ENCODE results near the gene PLXNA2.

PLXNA2 gene

DNA sequence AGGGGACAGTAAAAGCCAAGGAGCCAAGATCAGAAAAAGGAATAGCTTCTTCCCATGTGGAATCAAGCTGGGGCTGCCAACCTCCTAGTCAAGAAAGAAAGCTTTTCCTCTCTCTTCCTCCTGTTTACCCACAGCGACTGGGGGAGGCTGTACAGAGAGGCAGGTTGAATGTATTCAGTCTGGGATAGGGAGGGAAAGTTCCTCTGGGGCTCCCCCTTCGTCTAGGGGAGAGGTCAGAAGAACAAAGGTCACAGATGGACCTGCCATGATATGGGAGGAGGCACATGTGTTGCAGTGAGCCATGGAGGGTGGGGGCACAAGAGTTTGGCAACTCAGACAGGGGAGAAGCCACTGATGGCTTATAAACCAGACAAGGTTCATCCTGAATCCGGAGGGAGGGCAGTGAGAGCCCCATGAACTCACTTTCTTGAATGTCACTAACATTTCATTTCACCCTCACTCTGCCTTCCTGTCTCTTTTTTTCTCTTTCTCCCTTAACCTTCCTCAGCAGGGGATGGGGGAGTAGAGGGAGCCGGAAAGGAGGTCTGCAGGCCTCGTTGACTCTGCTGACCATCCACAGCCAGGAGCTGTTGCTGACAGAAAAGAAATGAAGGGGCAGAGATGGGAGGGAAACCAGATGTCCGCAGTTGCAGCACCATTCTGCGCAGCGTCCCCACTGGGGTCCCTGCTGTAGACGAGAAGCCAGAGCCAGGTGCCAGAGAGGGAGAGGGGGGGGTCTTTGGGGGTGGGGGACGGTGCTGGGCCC lies 61.1 kb downstream of the PLXNA2 start:
- Mint-ChIP-seq H3K27me3 (peaks cover 16% of the 10 kb centered on the region), H3K4me3 (no peak overlapping the region), H3K27ac (no peak overlapping the region), H3K9me3 (no peaks in the 10 kb centered on the region), H3K4me1 (ENCODE audit: low read depth) (no peaks in the 10 kb centered on the region), H3K36me3 (ENCODE audit: low read depth) (no peaks in the 10 kb centered on the region)
- no peak for DNase-seq

DNA sequence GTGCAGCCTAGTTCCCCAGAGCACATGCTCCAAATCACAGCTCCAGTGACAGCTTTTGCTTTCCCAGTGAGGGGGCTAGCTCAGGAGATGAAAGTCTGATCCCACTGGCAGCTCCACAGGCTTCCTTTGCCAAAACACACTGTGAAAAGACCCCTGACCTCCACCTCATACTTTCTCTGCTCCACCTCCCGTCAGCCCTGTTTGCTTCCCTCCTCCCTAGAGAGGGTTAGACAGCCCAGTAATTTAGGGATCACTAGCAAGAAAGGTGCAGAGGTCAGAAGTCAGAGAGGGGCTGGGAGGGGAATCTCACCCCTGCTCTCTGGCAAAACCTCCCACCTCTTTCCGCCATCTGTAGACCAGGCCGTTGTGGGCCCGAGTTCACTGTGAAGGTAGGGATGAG lies 62.8 kb downstream of the PLXNA2 start:
- Mint-ChIP-seq H3K4me1 (ENCODE audit: low read depth) (no peaks in the 10 kb centered on the region), H3K9me3 (no peaks in the 10 kb centered on the region), H3K27me3 (peaks cover 15% of the 10 kb centered on the region), H3K4me3 (no peak overlapping the region), H3K36me3 (ENCODE audit: low read depth) (no peaks in the 10 kb centered on the region), H3K27ac (no peak overlapping the region)
- no peak for DNase-seq

DNA sequence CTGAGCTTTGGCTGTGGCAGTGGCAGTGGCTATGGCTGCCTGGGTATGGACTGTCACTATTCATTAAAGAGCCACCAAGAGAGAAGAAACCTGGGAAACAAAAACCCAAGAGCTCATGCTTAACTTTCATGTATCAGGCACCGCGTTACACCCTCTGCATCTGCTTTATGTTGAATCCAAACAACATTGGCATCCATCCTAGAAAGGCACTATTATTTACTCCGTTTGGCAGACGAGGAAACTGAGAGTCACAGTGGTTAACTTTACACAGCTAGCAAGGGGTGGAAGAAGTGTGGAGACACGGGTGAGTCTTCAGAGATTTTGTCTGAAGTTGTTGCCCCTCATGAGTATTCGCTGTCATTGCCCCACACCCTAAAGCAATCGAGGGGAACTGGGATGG lies 63.8 kb downstream of the PLXNA2 start:
- H3K4me3 Mint-ChIP-seq = no peak overlapping the region
- peaks cover 7% of the 10 kb centered on the region for H3K27me3 Mint-ChIP-seq
- H3K36me3 Mint-ChIP-seq (ENCODE audit: low read depth) = no peaks in the 10 kb centered on the region
- H3K4me1 Mint-ChIP-seq (ENCODE audit: low read depth) = no peaks in the 10 kb centered on the region
- DNase-seq = no peak
- H3K9me3 Mint-ChIP-seq = no peaks in the 10 kb centered on the region
- H3K27ac Mint-ChIP-seq = no peak overlapping the region

DNA sequence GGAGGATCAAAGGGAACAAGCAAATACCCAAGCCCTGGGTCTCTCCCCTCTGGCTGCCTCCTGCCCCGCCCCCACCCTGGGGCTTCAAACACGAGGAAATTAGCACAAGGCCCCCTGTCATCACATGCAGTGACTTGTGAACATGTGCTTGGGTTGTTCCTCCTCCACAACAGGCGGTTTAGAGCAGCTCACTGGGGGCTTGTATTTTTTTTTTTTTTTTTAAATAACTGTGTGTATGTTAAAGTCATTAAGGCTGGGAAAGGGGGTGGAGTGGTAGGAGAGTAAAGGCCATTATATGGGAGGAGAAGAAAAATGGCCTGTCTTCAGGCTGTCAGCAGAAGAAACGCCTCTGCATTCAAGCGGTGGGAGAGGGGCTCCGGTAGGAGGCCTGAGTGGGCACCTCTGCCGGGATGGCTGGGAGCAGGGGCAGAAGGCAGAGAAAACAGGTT lies 64.2 kb downstream of the PLXNA2 start:
- Mint-ChIP-seq H3K36me3 (ENCODE audit: low read depth) (no peaks in the 10 kb centered on the region), H3K4me1 (ENCODE audit: low read depth) (no peaks in the 10 kb centered on the region), H3K4me3 (no peak overlapping the region), H3K9me3 (no peaks in the 10 kb centered on the region), H3K27me3 (peaks cover 7% of the 10 kb centered on the region), H3K27ac (no peak overlapping the region)
- DNase-seq = no peak

DNA sequence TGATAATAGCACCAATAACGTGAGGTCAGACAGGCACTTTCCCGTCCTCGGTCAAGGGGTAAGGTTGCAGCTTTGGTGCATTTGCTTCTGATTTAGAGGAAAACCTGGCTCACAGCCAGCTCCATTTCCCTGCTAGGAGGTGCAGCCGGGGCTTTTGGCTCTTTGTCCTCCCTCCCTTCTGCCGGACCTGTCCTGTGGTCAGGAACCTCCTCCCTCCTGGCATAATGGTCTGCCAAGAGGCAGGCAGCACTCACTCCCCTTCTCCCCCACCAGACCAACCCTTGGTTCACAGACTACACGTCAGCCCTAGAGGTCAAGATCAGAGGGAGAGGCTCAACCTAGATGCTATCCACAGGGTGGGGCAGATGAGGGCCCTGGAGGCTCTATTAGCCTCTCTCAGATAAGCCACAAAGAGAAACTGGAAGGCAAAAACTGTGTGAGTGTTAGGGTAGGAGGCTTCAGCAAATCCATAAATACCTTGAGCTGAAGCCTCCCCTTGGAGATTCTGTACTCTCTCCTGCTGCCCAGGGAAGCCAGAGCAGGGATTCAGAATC lies 64.8 kb downstream of the PLXNA2 start:
- DNase-seq = no peak
- H3K36me3 Mint-ChIP-seq (ENCODE audit: low read depth) = no peaks in the 10 kb centered on the region
- peaks cover 7% of the 10 kb centered on the region for H3K27me3 Mint-ChIP-seq
- no peak overlapping the region for H3K27ac Mint-ChIP-seq
- no peaks in the 10 kb centered on the region for H3K9me3 Mint-ChIP-seq
- H3K4me1 Mint-ChIP-seq (ENCODE audit: low read depth) = no peaks in the 10 kb centered on the region
- H3K4me3 Mint-ChIP-seq = no peak overlapping the region

DNA sequence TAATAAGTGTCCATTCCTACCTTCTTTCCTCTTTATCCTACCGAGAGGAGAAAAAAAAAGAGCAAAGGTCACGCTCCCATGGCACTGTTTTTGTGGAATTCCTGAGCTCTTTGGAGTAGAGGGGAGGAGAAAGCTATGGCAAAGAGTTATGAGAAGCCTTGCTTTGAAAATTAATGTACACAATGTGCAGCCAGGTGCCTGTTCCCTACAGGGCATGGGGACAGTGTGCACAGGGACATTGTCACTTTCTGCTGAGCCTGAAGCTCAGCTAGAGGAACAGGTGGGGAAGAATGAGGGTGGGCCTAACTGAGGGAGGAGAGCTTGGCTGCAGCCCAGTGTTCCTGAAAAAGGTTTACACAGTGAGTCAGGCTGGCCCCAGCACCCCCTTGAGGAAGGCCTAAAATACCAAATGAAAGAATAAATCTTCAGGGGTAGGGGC lies 66.1 kb downstream of the PLXNA2 start:
- no peaks in the 10 kb centered on the region for H3K9me3 Mint-ChIP-seq
- H3K27ac Mint-ChIP-seq = no peak overlapping the region
- no peak for DNase-seq
- H3K4me3 Mint-ChIP-seq = no peak overlapping the region
- no peaks in the 10 kb centered on the region for H3K4me1 Mint-ChIP-seq (ENCODE audit: low read depth)
- H3K36me3 Mint-ChIP-seq (ENCODE audit: low read depth) = no peaks in the 10 kb centered on the region
- H3K27me3 Mint-ChIP-seq = peaks cover 7% of the 10 kb centered on the region

DNA sequence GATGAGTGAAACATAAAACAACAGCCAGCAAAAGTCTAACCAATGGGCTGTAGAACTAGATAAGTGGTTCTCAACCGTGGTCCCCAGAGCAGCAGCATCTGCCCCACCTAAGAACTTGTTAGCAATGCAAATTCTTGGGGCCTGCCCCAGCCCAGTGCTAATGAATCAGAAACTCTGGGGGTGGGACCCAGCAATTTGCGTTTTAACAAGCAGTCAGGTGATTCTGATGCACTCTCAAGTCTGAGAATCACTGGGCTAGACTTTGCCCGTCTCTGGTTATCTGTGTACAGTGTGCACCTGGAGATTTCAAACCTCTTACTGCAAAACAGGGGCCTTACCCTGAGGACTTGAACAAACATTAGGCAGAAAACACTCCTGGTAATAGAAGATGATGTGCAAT lies 66.5 kb downstream of the PLXNA2 start:
- DNase-seq = no peak
- Mint-ChIP-seq H3K4me1 (ENCODE audit: low read depth) (no peaks in the 10 kb centered on the region), H3K4me3 (no peak overlapping the region)

DNA sequence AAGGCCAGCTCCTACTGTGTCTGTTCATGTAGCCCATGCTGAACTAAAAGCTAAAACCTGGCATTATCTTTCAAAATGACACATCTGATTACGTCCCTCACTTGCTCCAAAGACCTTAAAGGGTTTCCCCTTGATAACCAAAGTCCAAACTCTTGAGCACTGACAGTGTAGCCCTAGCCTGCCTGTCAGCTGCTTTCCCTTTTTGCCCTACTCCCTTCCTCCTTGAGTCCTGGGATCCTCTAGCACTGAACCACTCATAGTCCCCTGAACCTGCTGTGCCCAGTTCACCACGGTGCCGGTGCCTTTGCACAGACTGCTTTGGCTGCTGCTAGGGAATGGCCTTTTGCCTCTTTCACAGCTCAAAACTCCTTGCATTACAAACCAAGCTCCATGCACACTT lies 67.5 kb downstream of the PLXNA2 start:
- Mint-ChIP-seq H3K27ac (no peak overlapping the region), H3K9me3 (no peaks in the 10 kb centered on the region), H3K4me1 (ENCODE audit: low read depth) (no peaks in the 10 kb centered on the region), H3K4me3 (no peak overlapping the region), H3K27me3 (no peaks in the 10 kb centered on the region), H3K36me3 (ENCODE audit: low read depth) (no peaks in the 10 kb centered on the region)
- DNase-seq = no peak

More for the DNA sequence above, 66.5 kb downstream of the PLXNA2 start:
- Mint-ChIP-seq H3K9me3 (no peaks in the 10 kb centered on the region), H3K27ac (no peak overlapping the region), H3K36me3 (ENCODE audit: low read depth) (no peaks in the 10 kb centered on the region), H3K27me3 (peaks cover 3% of the 10 kb centered on the region)

DNA sequence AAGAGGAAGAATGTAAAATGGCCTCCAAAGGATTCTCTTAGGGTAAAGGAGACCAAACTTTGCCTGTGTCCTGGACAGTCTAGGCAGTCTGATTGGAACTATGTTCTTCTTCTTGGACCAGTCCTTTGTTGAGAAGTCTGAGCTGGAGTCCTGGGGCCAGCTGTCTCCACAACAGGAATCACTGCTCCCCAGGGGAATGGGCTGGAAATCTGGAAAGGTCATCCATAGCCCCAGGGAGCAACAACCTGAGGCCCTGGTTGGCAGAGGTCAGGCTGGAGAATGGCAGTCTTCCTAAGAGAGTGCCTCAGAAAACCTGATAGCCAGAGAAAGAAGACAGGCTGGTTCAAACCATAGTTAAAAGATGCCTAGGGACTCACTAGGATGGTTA lies 68.7 kb downstream of the PLXNA2 start:
- Mint-ChIP-seq H3K36me3 (ENCODE audit: low read depth) (no peaks in the 10 kb centered on the region), H3K27me3 (no peaks in the 10 kb centered on the region), H3K4me3 (no peak overlapping the region), H3K9me3 (no peaks in the 10 kb centered on the region), H3K4me1 (ENCODE audit: low read depth) (no peaks in the 10 kb centered on the region), H3K27ac (no peak overlapping the region)
- no peak for DNase-seq

DNA sequence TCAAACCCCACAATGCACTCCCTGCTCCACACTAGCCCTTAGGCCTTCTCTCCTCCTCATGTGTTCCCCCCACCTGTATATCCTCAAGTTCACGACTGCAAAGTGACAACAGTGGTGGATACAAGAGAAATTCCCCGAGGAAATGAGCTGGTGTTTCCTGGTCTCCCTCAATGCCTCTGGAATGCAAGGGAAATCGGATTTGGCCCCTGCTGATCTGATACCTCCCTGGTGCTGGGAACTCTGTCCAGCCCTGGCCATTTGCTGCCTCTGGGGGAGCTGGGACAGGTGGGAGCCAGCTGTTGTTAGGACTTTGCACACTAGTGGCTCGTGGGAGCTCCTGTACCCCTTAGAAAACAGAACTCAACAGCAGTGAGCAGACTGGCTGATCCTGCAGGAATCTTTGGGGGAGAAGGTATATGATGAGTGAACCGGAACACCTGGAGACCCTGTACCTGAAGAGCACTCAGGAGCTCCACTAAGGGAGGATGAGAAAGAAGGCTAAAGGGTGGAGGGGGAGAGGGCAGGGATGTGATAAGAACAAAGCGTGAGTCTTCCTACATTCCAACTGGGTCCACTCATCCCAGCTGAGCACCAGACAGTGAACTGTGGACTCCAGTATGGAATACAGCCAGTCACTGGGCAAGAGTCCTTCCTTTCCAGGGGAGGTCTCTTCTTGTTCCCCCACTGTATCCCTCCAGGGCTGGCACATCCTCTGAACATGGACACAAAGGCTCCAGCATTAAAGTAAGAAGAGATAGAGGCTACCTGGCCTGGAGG lies 69.3 kb downstream of the PLXNA2 start:
- H3K27ac Mint-ChIP-seq = no peak overlapping the region
- no peaks in the 10 kb centered on the region for H3K4me1 Mint-ChIP-seq (ENCODE audit: low read depth)
- no peaks in the 10 kb centered on the region for H3K36me3 Mint-ChIP-seq (ENCODE audit: low read depth)
- DNase-seq = no peak
- H3K4me3 Mint-ChIP-seq = no peak overlapping the region
- H3K27me3 Mint-ChIP-seq = no peaks in the 10 kb centered on the region
- no peaks in the 10 kb centered on the region for H3K9me3 Mint-ChIP-seq

DNA sequence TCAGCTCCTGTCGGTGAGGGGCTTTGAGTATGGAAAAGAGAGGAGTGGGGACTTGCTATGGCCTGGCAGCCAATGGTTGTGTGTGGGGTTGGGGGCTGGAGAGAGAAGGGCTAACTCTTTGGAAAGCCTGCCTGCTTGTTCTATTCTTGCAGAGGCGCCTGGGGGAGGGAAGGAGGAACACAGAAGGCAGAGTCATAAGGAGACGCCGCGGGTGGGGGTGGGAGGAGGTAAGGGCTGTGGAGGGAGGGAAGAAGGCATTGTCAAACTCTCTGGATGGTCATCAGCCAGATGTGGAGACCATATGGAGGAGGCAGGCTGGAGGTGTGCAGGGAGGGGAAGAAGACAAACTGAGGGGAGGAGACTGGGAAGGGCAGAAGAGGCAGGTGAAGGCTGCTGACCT lies 70.0 kb downstream of the PLXNA2 start:
- Mint-ChIP-seq H3K27ac (no peak overlapping the region), H3K4me3 (no peak overlapping the region), H3K4me1 (ENCODE audit: low read depth) (no peaks in the 10 kb centered on the region), H3K9me3 (no peaks in the 10 kb centered on the region), H3K36me3 (ENCODE audit: low read depth) (no peaks in the 10 kb centered on the region), H3K27me3 (peaks cover 3% of the 10 kb centered on the region)
- DNase-seq = no peak

DNA sequence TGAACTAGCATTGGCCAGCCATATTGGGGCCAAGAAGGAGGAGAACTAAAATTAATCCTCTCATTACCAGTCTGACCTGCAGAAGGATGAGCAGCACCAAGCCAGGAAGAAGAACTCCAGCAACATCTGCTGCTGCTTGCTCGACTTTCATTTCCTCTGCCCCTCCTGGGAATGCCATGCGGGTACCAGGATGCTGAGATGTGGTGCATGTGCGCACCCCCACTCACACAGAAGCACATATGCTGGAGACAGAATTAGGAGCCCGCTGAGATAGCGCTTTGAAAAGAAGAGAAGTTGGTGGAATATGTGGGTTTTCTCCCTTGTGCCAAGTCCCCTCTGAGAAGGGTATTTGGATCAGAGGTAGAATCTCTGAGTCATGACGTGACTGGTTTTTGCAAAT lies 70.4 kb downstream of the PLXNA2 start:
- no peak for DNase-seq
- H3K27ac Mint-ChIP-seq = no peak overlapping the region
- H3K4me3 Mint-ChIP-seq = no peak overlapping the region
- H3K9me3 Mint-ChIP-seq = no peaks in the 10 kb centered on the region
- H3K36me3 Mint-ChIP-seq (ENCODE audit: low read depth) = no peaks in the 10 kb centered on the region
- peaks cover 7% of the 10 kb centered on the region for H3K27me3 Mint-ChIP-seq
- no peaks in the 10 kb centered on the region for H3K4me1 Mint-ChIP-seq (ENCODE audit: low read depth)

DNA sequence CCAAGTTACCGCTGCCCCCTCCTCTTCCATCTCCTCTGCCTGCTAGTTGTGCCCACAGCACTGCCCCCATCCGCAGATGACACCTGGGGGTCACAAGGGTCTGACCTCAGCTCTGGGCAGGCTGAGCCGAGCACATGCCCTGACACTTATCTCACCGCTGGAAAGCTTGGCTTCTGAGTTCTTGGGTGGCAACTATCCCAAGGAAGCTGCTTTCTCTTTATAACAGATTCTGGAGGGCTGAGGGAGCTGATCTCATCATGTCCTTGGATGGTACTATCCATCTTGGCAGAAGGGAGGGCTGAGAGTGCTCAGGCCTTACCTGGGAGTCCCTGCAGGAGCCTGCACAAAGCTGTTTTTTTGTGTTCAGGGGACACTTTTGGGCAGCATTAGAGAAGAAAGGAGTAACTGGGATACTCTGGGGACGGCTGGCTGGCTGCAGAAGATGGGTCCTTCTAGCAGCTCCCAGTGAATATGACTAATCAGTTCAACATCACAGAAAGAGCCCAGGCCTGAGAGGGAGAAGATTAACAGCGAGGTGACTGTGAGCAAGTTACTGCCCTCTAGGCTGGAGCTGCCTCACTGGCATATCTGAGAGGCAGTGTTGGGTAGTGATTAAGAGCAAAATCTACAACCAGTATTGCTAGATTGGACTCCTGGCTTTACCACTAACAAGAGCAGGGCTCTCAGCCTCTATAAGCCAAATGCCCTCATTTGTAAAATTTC lies 71.6 kb downstream of the PLXNA2 start:
- Mint-ChIP-seq H3K27ac (no peak overlapping the region), H3K4me1 (ENCODE audit: low read depth) (no peaks in the 10 kb centered on the region), H3K36me3 (ENCODE audit: low read depth) (no peaks in the 10 kb centered on the region), H3K27me3 (peaks cover 9% of the 10 kb centered on the region), H3K9me3 (no peaks in the 10 kb centered on the region), H3K4me3 (no peak overlapping the region)
- no peak for DNase-seq

DNA sequence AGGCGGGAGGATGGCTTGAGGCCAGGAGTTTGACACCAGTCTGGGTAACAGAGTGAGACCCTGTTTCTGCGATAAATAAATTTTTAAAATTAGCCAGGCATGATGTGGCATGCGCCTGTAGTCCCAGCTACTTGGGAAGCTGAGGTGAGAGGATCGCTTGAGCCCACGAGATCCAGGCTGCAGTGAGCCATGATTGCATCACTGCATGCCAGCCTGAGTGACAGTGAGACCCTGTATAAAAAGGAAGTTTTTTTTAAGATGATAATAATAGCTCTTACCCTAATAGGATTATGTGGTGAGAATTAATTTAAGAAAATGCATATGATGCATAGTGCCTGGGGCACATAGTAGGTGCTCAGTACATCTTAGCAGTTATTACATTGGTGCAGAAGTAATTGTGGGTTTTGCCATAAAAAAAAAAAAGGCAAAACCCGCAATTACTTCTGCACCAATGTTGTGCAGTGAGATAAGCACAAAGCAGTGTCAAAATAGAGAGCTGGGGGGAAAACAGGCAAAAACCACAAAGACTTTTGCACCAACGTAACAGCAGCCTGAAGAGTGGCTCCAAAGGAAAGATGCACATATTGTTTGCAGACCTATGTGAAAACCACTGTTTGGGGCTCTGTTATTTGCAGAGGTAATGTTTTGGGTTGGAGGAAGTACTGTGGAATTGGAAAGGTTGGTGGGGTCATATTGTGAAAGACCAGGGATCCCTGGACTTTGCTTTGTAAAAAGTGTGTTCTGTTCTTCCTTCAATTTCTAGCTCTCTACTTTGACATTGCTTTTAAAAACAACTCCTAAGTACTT lies 72.4 kb downstream of the PLXNA2 start:
- H3K27ac Mint-ChIP-seq = no peak overlapping the region
- peaks cover 9% of the 10 kb centered on the region for H3K27me3 Mint-ChIP-seq
- no peak overlapping the region for H3K4me3 Mint-ChIP-seq
- no peaks in the 10 kb centered on the region for H3K9me3 Mint-ChIP-seq
- no peaks in the 10 kb centered on the region for H3K4me1 Mint-ChIP-seq (ENCODE audit: low read depth)
- no peak for DNase-seq
- no peaks in the 10 kb centered on the region for H3K36me3 Mint-ChIP-seq (ENCODE audit: low read depth)

All from activated T-cell treated with anti-CD3 and anti-CD28 coated beads, Interleukin-2, amount 50 U/mL, for 24 hours (primary cell).